ENCODE measurements around the gene TBC1D9B.

- no peak for TF ChIP-seq CTCF (conservative IDR thresholded peaks at IDR 0.05; ENCODE audit: low read length)
- no peak for TF ChIP-seq EZH2phosphoT487 (IDR thresholded peaks at IDR 0.05; ENCODE audit: borderline replicate concordance)
Measured at GRCh38 chr5:179858586-179859427, 48.9 kb downstream of the TBC1D9B start, which contains the start of gene MRNIP.

Measured in Loucy (cell line).